Non-pigmented ciliary epithelial cell (primary cell): ENCODE data around the gene DMXL2.
A peak's percentile ranks its signal among the peaks of the same experiment; 100 is the strongest.
"Not testable (repeated sequence)": the region's sequence is repeated elsewhere in the genome, so short reads cannot be mapped to it uniquely, and the experiment has no call there.

Experiments
- DNase-seq: peaks from one replicate; pipeline ENCODE4 v3.0.0-alpha.2; 2010; ENCODE audit warnings: low read depth

Gene DMXL2

GRCh38 chr15:51493892-51494291 is 128.7 kb downstream of the DMXL2 start:
- peak; percentile 13 for DNase-seq

- no peak for DNase-seq
These were observed 130.0 kb downstream of the DMXL2 start for GRCh38 chr15:51492528-51492927.

GRCh38 chr15:51491941-51492340 is 130.6 kb downstream of the DMXL2 start:
- DNase-seq, result no peak

- DNase-seq, result no peak
These were observed 137.8 kb downstream of the DMXL2 start for GRCh38 chr15:51484781-51485180.

- no peak for DNase-seq
These were observed 138.6 kb downstream of the DMXL2 start for GRCh38 chr15:51483985-51484384.

- DNase-seq, result no peak
These were observed 139.1 kb downstream of the DMXL2 start for GRCh38 chr15:51483520-51483919.

- DNase-seq, result no peak
These were observed 146.8 kb downstream of the DMXL2 start for GRCh38 chr15:51475736-51476135.

- no peak for DNase-seq
These were observed 152.1 kb downstream of the DMXL2 start for GRCh38 chr15:51470512-51470911.

- DNase-seq, result no peak
These were observed 161.8 kb downstream of the DMXL2 start for GRCh38 chr15:51460796-51461195.

GRCh38 chr15:51450001-51450400 is 172.6 kb downstream of the DMXL2 start:
- DNase-seq, result peak; percentile 8

GRCh38 chr15:51448622-51449399 is 173.8 kb downstream of the DMXL2 start:
- no peak for DNase-seq

- DNase-seq, result no peak
These were observed 174.5 kb downstream of the DMXL2 start for GRCh38 chr15:51447855-51448621.

GRCh38 chr15:51446029-51446744 is 176.4 kb downstream of the DMXL2 start:
- not testable (repeated sequence) for DNase-seq

- no peak for DNase-seq
These were observed 177.8 kb downstream of the DMXL2 start for GRCh38 chr15:51444807-51445206.

GRCh38 chr15:51444112-51444511 is 178.5 kb downstream of the DMXL2 start:
- DNase-seq, result no peak

GRCh38 chr15:51443282-51443914 is 179.2 kb downstream of the DMXL2 start:
- DNase-seq, result no peak

- no peak for DNase-seq
These were observed 184.0 kb downstream of the DMXL2 start for GRCh38 chr15:51438526-51438925.

GRCh38 chr15:51425517-51426040 is 197.0 kb downstream of the DMXL2 start:
- no peak for DNase-seq

GRCh38 chr15:51424780-51425179 is 197.8 kb downstream of the DMXL2 start:
- DNase-seq, result no peak

GRCh38 chr15:51423040-51423439 is 199.5 kb downstream of the DMXL2 start:
- not testable (repeated sequence) for DNase-seq

- DNase-seq, result no peak
These were observed 206.4 kb downstream of the DMXL2 start for GRCh38 chr15:51416129-51416528.

- no peak for DNase-seq
These were observed 208.2 kb downstream of the DMXL2 start for GRCh38 chr15:51414256-51414860.
